ENCODE data around the gene PPIL1.

DNA sequence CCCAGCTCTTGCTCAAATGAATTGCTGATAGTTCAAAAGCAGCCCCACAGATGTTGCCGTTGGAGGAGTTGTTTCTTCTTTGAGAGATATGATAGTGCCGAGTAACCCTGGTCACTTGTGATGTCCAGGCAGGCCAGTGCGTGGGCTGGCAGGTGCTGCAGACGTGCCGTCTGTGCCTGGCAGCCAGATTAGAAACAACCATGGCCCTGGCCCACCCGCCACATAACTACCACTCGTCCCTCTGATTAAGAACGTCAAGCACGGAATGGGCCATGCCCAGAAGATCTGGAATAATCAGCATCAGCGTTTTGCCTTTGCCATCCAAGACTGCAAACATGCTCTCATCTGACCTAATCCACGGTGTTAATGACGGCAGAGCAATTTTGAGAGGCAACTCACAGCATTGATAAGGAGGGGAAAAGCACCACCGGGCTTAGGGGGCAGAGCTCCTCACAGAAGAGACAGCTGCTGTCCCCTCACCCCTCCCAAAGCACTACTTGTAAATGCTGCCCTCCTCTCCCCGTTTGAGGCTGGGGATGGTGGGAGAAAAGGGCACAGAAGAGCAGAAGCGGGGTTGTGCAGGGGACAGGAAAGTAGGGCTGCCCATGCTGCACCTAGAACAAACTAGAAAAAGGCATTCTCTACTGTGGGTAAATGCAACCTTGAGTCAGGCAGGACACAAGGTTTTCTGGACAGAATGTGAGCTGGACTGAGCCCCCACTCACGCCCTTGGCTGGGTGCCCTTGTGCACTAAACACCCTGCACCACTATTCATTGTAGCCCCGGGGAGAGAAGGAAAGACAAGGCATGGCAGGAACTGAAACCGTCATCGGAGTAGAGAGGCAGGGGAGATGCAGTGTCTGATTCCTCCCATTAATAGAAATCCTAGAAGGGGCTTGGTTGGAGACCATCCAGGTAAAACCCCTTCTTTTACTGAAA lies 30.1 kb downstream of the PPIL1 start:
- TF ChIP-seq, protein P1, sequence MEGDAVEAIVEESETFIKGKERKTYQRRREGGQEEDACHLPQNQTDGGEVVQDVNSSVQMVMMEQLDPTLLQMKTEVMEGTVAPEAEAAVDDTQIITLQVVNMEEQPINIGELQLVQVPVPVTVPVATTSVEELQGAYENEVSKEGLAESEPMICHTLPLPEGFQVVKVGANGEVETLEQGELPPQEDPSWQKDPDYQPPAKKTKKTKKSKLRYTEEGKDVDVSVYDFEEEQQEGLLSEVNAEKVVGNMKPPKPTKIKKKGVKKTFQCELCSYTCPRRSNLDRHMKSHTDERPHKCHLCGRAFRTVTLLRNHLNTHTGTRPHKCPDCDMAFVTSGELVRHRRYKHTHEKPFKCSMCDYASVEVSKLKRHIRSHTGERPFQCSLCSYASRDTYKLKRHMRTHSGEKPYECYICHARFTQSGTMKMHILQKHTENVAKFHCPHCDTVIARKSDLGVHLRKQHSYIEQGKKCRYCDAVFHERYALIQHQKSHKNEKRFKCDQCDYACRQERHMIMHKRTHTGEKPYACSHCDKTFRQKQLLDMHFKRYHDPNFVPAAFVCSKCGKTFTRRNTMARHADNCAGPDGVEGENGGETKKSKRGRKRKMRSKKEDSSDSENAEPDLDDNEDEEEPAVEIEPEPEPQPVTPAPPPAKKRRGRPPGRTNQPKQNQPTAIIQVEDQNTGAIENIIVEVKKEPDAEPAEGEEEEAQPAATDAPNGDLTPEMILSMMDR (optimal IDR thresholded peaks at IDR 0.05 in 1 of 3, IDR thresholded peaks at IDR 0.05 in 1 of 3, conservative IDR thresholded peaks at IDR 0.05 in 1 of 3; ENCODE audit: extremely low read depth in 1 of 3, insufficient read depth in 2 of 3, low read length in 3 of 3), result no peak
- no peak for TF ChIP-seq EZH2 (IDR thresholded peaks at IDR 0.05; ENCODE audit: low read length)

Data from keratinocyte (primary cell).